GM08714 (cell line): ENCODE measurements around the gene PLCB3.
A peak's percentile ranks its signal among the peaks of the same experiment; 100 is the strongest.

Source experiments
- H3K4me3 ChIP-seq: fragments of 200-500 bp; sonication (Bioruptor generic); 2 replicates; pipeline ENCODE4 v1.5.1; 2014; ENCODE audit warnings: mild to moderate bottlenecking, low read length, inconsistent platforms
- ZNF274 ChIP-seq: IDR thresholded peaks from 2 replicates; pipeline ENCODE4 v1.6.1; 2012; ENCODE audit warnings: mild to moderate bottlenecking, low read depth, low read length

Gene PLCB3

GRCh38 chr11:64251016-64251752, at the start of gene PLCB3:
PLCB3 (plus strand) TSS chr11:64251530; CDS start chr11:64251650, 120 bp downstream.
- H3K4me3 ChIP-seq, result peak within 1 kb of the TSS; percentile 80
- no peak for TF ChIP-seq ZNF274

GRCh38 chr11:64201543-64201942, 49.8 kb upstream of the PLCB3 start:
- no peak for TF ChIP-seq ZNF274
- H3K4me3 ChIP-seq, result no peak overlapping the region

- no peak overlapping the region for H3K4me3 ChIP-seq
- no peak for TF ChIP-seq ZNF274
Observed at GRCh38 chr11:64202992-64203391, 48.3 kb upstream of the PLCB3 start.

- no peak for TF ChIP-seq ZNF274
- no peak overlapping the region for H3K4me3 ChIP-seq
Observed at GRCh38 chr11:64203421-64204079, 47.8 kb upstream of the PLCB3 start.

- no peak overlapping the region for H3K4me3 ChIP-seq
Observed at GRCh38 chr11:64204080-64204440, 47.3 kb upstream of the PLCB3 start.

GRCh38 chr11:64204464-64204989, 46.8 kb upstream of the PLCB3 start:
- no peak for TF ChIP-seq ZNF274
- H3K4me3 ChIP-seq, result no peak overlapping the region

More at GRCh38 chr11:64204080-64204440, 47.3 kb upstream of the PLCB3 start:
- TF ChIP-seq ZNF274, result no peak

- peak within 1 kb of the TSS; percentile 76 for H3K4me3 ChIP-seq
- no peak for TF ChIP-seq ZNF274
Observed at GRCh38 chr11:64206457-64207255, 44.7 kb upstream of the PLCB3 start, which contains the start of gene FERMT3. FERMT3 (plus strand) TSS chr11:64206721; CDS start chr11:64207365, 644 bp downstream.

- no peak for TF ChIP-seq ZNF274
- H3K4me3 ChIP-seq, result peak overlapping the region; percentile 76
Observed at GRCh38 chr11:64207256-64208085, 43.9 kb upstream of the PLCB3 start.

GRCh38 chr11:64208086-64208795, 43.1 kb upstream of the PLCB3 start:
- peak overlapping the region; percentile 76; the same call in 1 of the 2 replicates for H3K4me3 ChIP-seq
- no peak for TF ChIP-seq ZNF274

GRCh38 chr11:64208796-64209562, 42.4 kb upstream of the PLCB3 start:
- H3K4me3 ChIP-seq, result no peak overlapping the region; the same call in 1 of the 2 replicates

GRCh38 chr11:64209563-64209843, 41.8 kb upstream of the PLCB3 start:
- TF ChIP-seq ZNF274, result no peak
- no peak overlapping the region for H3K4me3 ChIP-seq

More at GRCh38 chr11:64208796-64209562, 42.4 kb upstream of the PLCB3 start:
- no peak for TF ChIP-seq ZNF274

GRCh38 chr11:64210301-64211020, 40.9 kb upstream of the PLCB3 start:
- no peak for TF ChIP-seq ZNF274
- no peak overlapping the region for H3K4me3 ChIP-seq
